ENCODE measurements around the gene CDC6. TPM values are rescaled to one million over a fixed set of nuclear protein-coding genes. Genes with fewer than 3 reads are reported as not detected.
A peak's percentile ranks its signal among the peaks of the same experiment; 100 is the strongest.

CDC6 gene
- total and polyA plus RNA-seq, 8 donors = 0.71 to 3.3 (median 1.3) TPM

DNA sequence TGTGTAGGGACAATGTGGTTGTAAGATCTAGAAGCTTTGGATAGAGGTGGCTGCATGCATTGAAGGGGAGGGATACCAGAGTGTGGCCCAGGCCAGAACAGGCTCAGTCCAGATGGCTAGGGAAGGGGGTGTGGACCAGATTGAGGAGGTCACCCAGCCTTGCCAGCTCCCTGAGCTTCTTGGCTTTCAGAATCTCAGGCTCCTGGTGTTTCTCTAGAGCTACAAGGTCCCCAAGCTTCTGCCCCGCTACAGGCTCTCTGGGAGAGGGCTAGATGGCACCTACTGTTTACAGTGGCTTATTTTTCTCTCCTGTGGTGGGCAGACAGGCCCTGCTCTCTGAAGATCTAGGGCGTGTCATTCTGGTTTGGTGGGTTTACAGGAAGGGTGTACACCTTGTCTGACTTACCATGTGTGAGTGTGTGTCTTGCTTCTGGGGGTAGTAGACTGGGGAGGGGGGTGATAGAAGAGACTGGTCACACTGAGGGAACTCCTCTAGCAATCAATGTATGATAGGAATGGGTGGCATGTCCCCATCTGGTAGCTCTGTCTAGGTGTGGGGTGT lies 22.4 kb downstream of the CDC6 start:
- intact Hi-C loops (cut with DNase I) = loop anchor here in 2 of 3 donors (5.0 to 10.0 kb wide), 2 partner anchors 37 to 105 kb away; partner anchors contain the start of gene TOP2A (in 2 of the 2)
- H3K27me3 ChIP-seq = no peaks in the 10 kb centered on the region
- TF ChIP-seq, protein P1, sequence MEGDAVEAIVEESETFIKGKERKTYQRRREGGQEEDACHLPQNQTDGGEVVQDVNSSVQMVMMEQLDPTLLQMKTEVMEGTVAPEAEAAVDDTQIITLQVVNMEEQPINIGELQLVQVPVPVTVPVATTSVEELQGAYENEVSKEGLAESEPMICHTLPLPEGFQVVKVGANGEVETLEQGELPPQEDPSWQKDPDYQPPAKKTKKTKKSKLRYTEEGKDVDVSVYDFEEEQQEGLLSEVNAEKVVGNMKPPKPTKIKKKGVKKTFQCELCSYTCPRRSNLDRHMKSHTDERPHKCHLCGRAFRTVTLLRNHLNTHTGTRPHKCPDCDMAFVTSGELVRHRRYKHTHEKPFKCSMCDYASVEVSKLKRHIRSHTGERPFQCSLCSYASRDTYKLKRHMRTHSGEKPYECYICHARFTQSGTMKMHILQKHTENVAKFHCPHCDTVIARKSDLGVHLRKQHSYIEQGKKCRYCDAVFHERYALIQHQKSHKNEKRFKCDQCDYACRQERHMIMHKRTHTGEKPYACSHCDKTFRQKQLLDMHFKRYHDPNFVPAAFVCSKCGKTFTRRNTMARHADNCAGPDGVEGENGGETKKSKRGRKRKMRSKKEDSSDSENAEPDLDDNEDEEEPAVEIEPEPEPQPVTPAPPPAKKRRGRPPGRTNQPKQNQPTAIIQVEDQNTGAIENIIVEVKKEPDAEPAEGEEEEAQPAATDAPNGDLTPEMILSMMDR (IDR thresholded peaks at IDR 0.05) = no peak
- no peaks in the 10 kb centered on the region for H3K9me3 ChIP-seq
- peaks cover 7 to 56% (median 12%) of the 10 kb centered on the region in 3 donors for H3K4me1 ChIP-seq
- FAIRE-seq (no peak), DNase-seq (peak in 1 of 6 donors; percentile 14), ATAC-seq (peak in 2 of 4 donors; percentile 7 to 9)
- peak overlapping the region in 2 of 4 donors; percentile 63 to 80 for H3K27ac ChIP-seq
- 69 to 75% methylated on average over 2 of the region's 2 CpGs for WGBS, 2 donors
- H3K36me3 ChIP-seq = no peaks in the 10 kb centered on the region
- H3K4me3 ChIP-seq = peak overlapping the region in 1 of 4 donors; percentile 57

DNA sequence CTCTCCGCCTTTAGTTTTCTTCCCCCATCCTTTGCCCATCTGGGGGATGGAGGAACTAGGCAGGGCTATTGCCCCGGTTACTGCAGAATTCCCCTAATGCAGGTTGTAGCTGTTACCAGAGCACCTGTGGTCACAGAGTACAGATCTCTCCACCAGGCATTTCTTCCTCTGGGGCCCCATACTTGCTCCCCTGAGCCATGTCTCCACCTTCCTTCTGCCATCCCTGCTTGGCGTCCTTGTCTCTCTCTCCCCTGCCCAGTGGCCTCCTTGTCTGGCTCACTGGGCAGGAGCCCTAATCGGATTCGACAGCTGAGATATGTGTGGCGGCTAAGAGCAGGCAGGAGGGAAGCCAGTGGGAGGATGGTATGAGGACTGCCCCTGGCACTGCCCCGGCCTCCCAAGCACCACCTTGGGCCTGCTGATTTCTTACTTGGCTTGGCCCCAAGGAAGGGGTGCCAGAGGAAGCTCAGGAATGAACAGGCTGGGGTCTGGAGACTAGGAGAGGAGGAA lies 23.3 kb downstream of the CDC6 start:
- Histone ChIP-seq H3K27me3 (no peaks in the 10 kb centered on the region), H3K36me3 (no peaks in the 10 kb centered on the region), H3K27ac (peak overlapping the region in 2 of 4 donors; percentile 54 to 80), H3K4me1 (peaks cover 7 to 65% (median 14%) of the 10 kb centered on the region in 3 donors), H3K9me3 (no peaks in the 10 kb centered on the region), H3K4me3 (no peak overlapping the region)
- ATAC-seq (peak in 1 of 4 donors; percentile 6), DNase-seq (peak in 2 of 6 donors; percentile 26 to 33), FAIRE-seq (no peak)
- intact Hi-C loops (cut with DNase I) = loop anchor here in 1 of 3 donors (5.0 kb wide), 1 partner anchor 36 kb away; no protein-coding TSS in a partner anchor
- TF ChIP-seq, protein P1 (IDR thresholded peaks at IDR 0.05) = no peak
- 41 to 43% methylated on average over 7 of the region's 7 CpGs for WGBS, 2 donors

DNA sequence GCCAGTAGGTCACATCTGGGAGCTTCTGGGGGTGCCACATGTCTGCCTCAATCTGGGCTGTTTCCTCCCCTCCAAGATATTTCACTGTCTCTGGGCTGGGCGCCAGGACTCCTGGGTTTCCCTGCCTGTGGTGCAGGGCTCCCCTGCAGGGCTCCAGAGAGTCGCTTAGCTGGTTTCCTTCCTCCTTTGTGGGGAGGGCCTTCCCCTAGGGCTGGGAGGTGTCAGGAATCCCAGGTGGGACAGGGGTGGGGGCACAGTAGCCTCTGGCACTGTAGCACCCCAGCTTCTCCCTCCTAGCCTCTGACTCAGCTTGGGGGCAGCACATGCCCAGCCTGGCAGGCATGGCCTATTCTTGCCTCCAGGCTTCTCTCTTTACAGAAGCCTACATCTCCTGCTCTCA lies 23.9 kb downstream of the CDC6 start:
- DNase-seq = peak in 3 of 6 donors; percentile 40 to 70 (median 62)
- no peak for FAIRE-seq
- Histone ChIP-seq H3K36me3 (no peaks in the 10 kb centered on the region), H3K27me3 (no peaks in the 10 kb centered on the region), H3K27ac (peak overlapping the region in 2 of 4 donors; percentile 54 to 80), H3K4me3 (no peak overlapping the region), H3K9me3 (no peaks in the 10 kb centered on the region), H3K4me1 (peaks cover 13 to 72% (median 14%) of the 10 kb centered on the region in 3 donors)
- WGBS, 2 donors = 43 to 64% methylated on average over 2 of the region's 2 CpGs
- TF ChIP-seq, protein P1 (IDR thresholded peaks at IDR 0.05) = no peak
- peak in 2 of 4 donors; percentile 6 to 12 for ATAC-seq
- intact Hi-C loops (cut with DNase I) = loop anchor here in 1 of 3 donors (5.0 kb wide), 1 partner anchor 36 kb away; no protein-coding TSS in a partner anchor

- Histone ChIP-seq H3K36me3 (no peaks in the 10 kb centered on the region), H3K27me3 (no peaks in the 10 kb centered on the region), H3K4me3 (no peak overlapping the region), H3K4me1 (peaks cover 14 to 78% (median 20%) of the 10 kb centered on the region in 3 donors), H3K9me3 (no peaks in the 10 kb centered on the region), H3K27ac (peak overlapping the region in 3 of 4 donors; percentile 22 to 80 (median 54))
- DNase-seq (peak in 1 of 6 donors; percentile 41), ATAC-seq (no peak), FAIRE-seq (no peak)
- 43 to 51% methylated on average over 7 of the region's 7 CpGs for WGBS, 2 donors
- TF ChIP-seq, protein P1 (IDR thresholded peaks at IDR 0.05) = no peak
- intact Hi-C loops (cut with DNase I) = loop anchor here in 1 of 3 donors (5.0 kb wide), 1 partner anchor 35 kb away; no protein-coding TSS in a partner anchor
Measured at GRCh38 chr17:40312131-40312731, 24.6 kb downstream of the CDC6 start.
